Suprapubic skin (tissue), 3 donors: Measurements from ENCODE around the gene GCC2.

ENCODE experiments used
- CTCF ChIP-seq, 2 donors: fragments of 200-600 bp in 1 of 2; fragments of 450-650 bp in 1 of 2; sonication (generic) in 1 of 2; IDR thresholded peaks; one replicate each; pipeline ENCODE4 v1.5.1; 2016 to 2019; ENCODE audit warnings: antibody characterized with exemption in 2 of 2, mild to moderate bottlenecking in 1 of 2, moderate library complexity in 1 of 2
- POLR2A ChIP-seq, 2 donors: fragments of 450-650 bp; IDR thresholded peaks; one replicate each; pipeline ENCODE4 v1.6.1; 2017; ENCODE audit warnings: antibody characterized with exemption in 2 of 2, mild to moderate bottlenecking in 2 of 2, moderate library complexity in 2 of 2

- TF ChIP-seq CTCF (IDR thresholded peaks at IDR 0.05) (no peak), POLR2A (IDR thresholded peaks at IDR 0.05) (no peak)
Observed at GRCh38 chr2:108436976-108437375, 12.0 kb upstream of the GCC2 start.
